ENCODE data around the gene ACSM2A. TPM values are rescaled to one million over a fixed set of nuclear protein-coding genes. Genes with fewer than 3 reads are reported as not detected.

The ACSM2A gene
- total and polyA plus RNA-seq, 2 of the 4 experiments (the other 2 are of a cell fraction) = not detected

GRCh38 chr16:20409398-20410120, 41.8 kb upstream of the ACSM2A start, which contains the start of gene ACSM5:
Gene ACSM5, plus strand, starts transcription at chr16:20409534. Its CDS starts 1,951 bp downstream, at chr16:20411485.
- Histone ChIP-seq H2BK20ac (ENCODE audit: low read depth, low read length) (no peak within 1 kb of the TSS), H3K9ac (ENCODE audit: low read depth, low read length) (no peak within 1 kb of the TSS), H3K4me3 (ENCODE audit: insufficient read depth, low read depth, low read length) (no peak within 1 kb of the TSS), H3K79me1 (ENCODE audit: low read depth in 1 of 2, low read length in 2 of 2) (no peaks in the 10 kb centered on the region), H4K5ac (ENCODE audit: low read depth, low read length) (no peak within 1 kb of the TSS), H3K18ac (ENCODE audit: low read depth, low read length) (no peak within 1 kb of the TSS), H2BK5ac (ENCODE audit: low read depth, low read length, poor library complexity, severe bottlenecking) (no peak within 1 kb of the TSS), H3K4ac (ENCODE audit: low read depth, low read length) (no peak within 1 kb of the TSS), H2AK5ac (ENCODE audit: low read depth, low read length) (no peak within 1 kb of the TSS), H2AFZ (replicated peaks; ENCODE audit: low read length, poor library complexity) (no peak within 1 kb of the TSS), H2BK15ac (ENCODE audit: low read depth, low read length) (no peak within 1 kb of the TSS), H3K4me1 (ENCODE audit: control insufficient read depth, insufficient read depth, low read length) (no peaks in the 10 kb centered on the region), H4K91ac (ENCODE audit: insufficient read depth, low read depth, low read length) (no peak within 1 kb of the TSS), H4K20me1 (ENCODE audit: insufficient read depth, low read length) (no peaks in the 10 kb centered on the region), H2AK9ac (replicated peaks; ENCODE audit: low read depth, low read length, poor library complexity) (no peak within 1 kb of the TSS), H3K9me1 (ENCODE audit: insufficient read depth, low read length) (no peaks in the 10 kb centered on the region), H3K36me3 (ENCODE audit: control insufficient read depth, insufficient read depth, low read length) (no peaks in the 10 kb centered on the region), H4K8ac (ENCODE audit: low read depth in 2 of 2, low read length in 2 of 2) (no peak within 1 kb of the TSS), H3K27ac (ENCODE audit: insufficient read depth, low read length) (no peak within 1 kb of the TSS), H3K4me2 (ENCODE audit: low read depth, low read length) (no peak within 1 kb of the TSS), H2BK120ac (ENCODE audit: low read depth, low read length) (no peak within 1 kb of the TSS), H3K56ac (ENCODE audit: extremely low read depth, insufficient read depth, low read length) (no peak within 1 kb of the TSS), H3K9me3 (ENCODE audit: control insufficient read depth, insufficient read depth, low read length) (peaks cover 8% of the 10 kb centered on the region; the same call in 1 of the 2 replicates), H3K27me3 (ENCODE audit: control insufficient read depth, insufficient read depth, low read length) (no peaks in the 10 kb centered on the region), H3K14ac (replicated peaks; ENCODE audit: low read depth, low read length) (no peak within 1 kb of the TSS), H3K23ac (ENCODE audit: low read depth, low read length) (no peak within 1 kb of the TSS)
- TF ChIP-seq RFX5 (IDR thresholded peaks at IDR 0.05; ENCODE audit: low read depth, low read length) (no peak), CHD1 (IDR thresholded peaks at IDR 0.05; ENCODE audit: low read depth, low read length) (no peak), CEBPB (IDR thresholded peaks at IDR 0.05; ENCODE audit: low read depth, low read length) (no peak), FOS (IDR thresholded peaks at IDR 0.05; ENCODE audit: low read depth, low read length) (no peak), MAZ (IDR thresholded peaks at IDR 0.05; ENCODE audit: borderline replicate concordance, low read depth, low read length) (no peak), NFE2L2 (IDR thresholded peaks at IDR 0.05; ENCODE audit: low read depth, low read length) (no peak), USF2 (IDR thresholded peaks at IDR 0.05; ENCODE audit: low read depth, low read length) (no peak), BHLHE40 (IDR thresholded peaks at IDR 0.05; ENCODE audit: low read depth, low read length) (no peak)
- POLR2A ChIA-PET (ENCODE audit: unreplicated experiment) = no interaction called here
- DNase-seq = no peak
- WGBS, 2 experiments (ENCODE audit: extremely low coverage in 2 of 2, insufficient read length in 1 of 2) = 44% methylated on average over 2 of the region's 6 CpGs; no CpG with 5 or more reads in 1 of the 2 experiments
- CTCF ChIA-PET = no interaction called here
- ATAC-seq (ENCODE audit: low read depth) = no peak
- no TSS peak for BruUV-seq (replicated peaks)
- intact Hi-C loops (cut with micrococcal nuclease) (no loop called here), dilution Hi-C loops (cut with HindIII; ENCODE audit: low sequenced_read_pairs, unreplicated experiment) (no loop called here), in situ Hi-C loops (cut with MboI; ENCODE audit: low sequenced_read_pairs) (no loop called here)
